Measurements from ENCODE around the gene MZT2A.
A peak's percentile ranks its signal among the peaks of the same experiment; 100 is the strongest.
"Not testable (repeated sequence)": the region's sequence is repeated elsewhere in the genome, so short reads cannot be mapped to it uniquely, and the experiment has no call there.

MZT2A gene

GRCh38 chr2:131509615-131510014 is 17.4 kb upstream of the MZT2A start:
- ChIA-PET CTCF (no interaction called here), POLR2A (no interaction called here)
- DNase-seq (ENCODE audit: extremely low spot score), result no peak
- TF ChIP-seq LEF1 (IDR thresholded peaks at IDR 0.05; ENCODE audit: borderline replicate concordance) (no peak), FOXA1 (IDR thresholded peaks at IDR 0.05) (no peak), ELF4 (IDR thresholded peaks at IDR 0.05) (no peak), CTBP1 (IDR thresholded peaks at IDR 0.05; ENCODE audit: borderline replicate concordance) (no peak), SUZ12 (IDR thresholded peaks at IDR 0.05) (no peak), PKNOX1 (IDR thresholded peaks at IDR 0.05) (no peak), NFRKB (IDR thresholded peaks at IDR 0.05) (no peak), TARDBP (IDR thresholded peaks at IDR 0.05) (no peak), ARNT (IDR thresholded peaks at IDR 0.05) (no peak), SP1 (IDR thresholded peaks at IDR 0.05) (no peak), HDGF (IDR thresholded peaks at IDR 0.05; ENCODE audit: borderline replicate concordance) (no peak), BHLHE40 (IDR thresholded peaks at IDR 0.05; ENCODE audit: borderline replicate concordance) (no peak), FOXK2 (IDR thresholded peaks at IDR 0.05) (no peak)

- DNase-seq (ENCODE audit: extremely low spot score); POLR2A ChIA-PET; CTCF ChIA-PET: not testable (repeated sequence)
Measured at GRCh38 chr2:131504082-131504750, 12.0 kb upstream of the MZT2A start.

GRCh38 chr2:131503587-131503986 is 11.4 kb upstream of the MZT2A start:
- POLR2A ChIA-PET; DNase-seq (ENCODE audit: extremely low spot score); CTCF ChIA-PET: not testable (repeated sequence)

- CTCF ChIA-PET; POLR2A ChIA-PET; DNase-seq (ENCODE audit: extremely low spot score): not testable (repeated sequence)
Measured at GRCh38 chr2:131498321-131498973, 6.2 kb upstream of the MZT2A start.

- POLR2A ChIA-PET; CTCF ChIA-PET; DNase-seq (ENCODE audit: extremely low spot score): not testable (repeated sequence)
Measured at GRCh38 chr2:131495506-131495905, 3.3 kb upstream of the MZT2A start.

- TF ChIP-seq SP1 (IDR thresholded peaks at IDR 0.05) (no peak), FOXK2 (IDR thresholded peaks at IDR 0.05) (no peak), ARNT (IDR thresholded peaks at IDR 0.05) (no peak), ELF4 (IDR thresholded peaks at IDR 0.05) (no peak)
- ChIA-PET POLR2A (interaction anchor here (0.6 to 1.7 kb wide), 3 partner anchors 12 to 385 kb away, joined by 3 to 4 read pairs (median 3); no protein-coding TSS in a partner anchor), CTCF (interaction anchor here (0.7 to 1.1 kb wide), 3 partner anchors 13 to 339 kb away, joined by 3 to 5 read pairs (median 3); no protein-coding TSS in a partner anchor)
- DNase-seq (ENCODE audit: extremely low spot score), result no peak
Measured at GRCh38 chr2:131493199-131493968, 1.2 kb upstream of the MZT2A start.

- DNase-seq (ENCODE audit: extremely low spot score), result peak; percentile 91
- POLR2A ChIA-PET, result interaction anchor here (1.3 to 1.7 kb wide), 2 partner anchors 12 to 14 kb away, joined by 4 to 7 read pairs; no protein-coding TSS in a partner anchor
- TF ChIP-seq FOXM1 (IDR thresholded peaks at IDR 0.05; ENCODE audit: borderline replicate concordance) (peak; percentile 92), ELF4 (IDR thresholded peaks at IDR 0.05) (no peak), L3MBTL2 (conservative IDR thresholded peaks at IDR 0.05) (peak; percentile 67), FOXK2 (IDR thresholded peaks at IDR 0.05) (peak; percentile 44; the same call in 1 of the 2 replicates), CTBP1 (IDR thresholded peaks at IDR 0.05; ENCODE audit: borderline replicate concordance) (peak; percentile 50; the same call in 1 of the 2 replicates)
- CTCF ChIA-PET, result interaction anchor here (0.6 to 1.1 kb wide), 4 partner anchors 12 to 390 kb away, joined by 3 to 5 read pairs (median 3); no protein-coding TSS in a partner anchor
Measured at GRCh38 chr2:131492418-131493198, 411 bp upstream of the MZT2A start.

GRCh38 chr2:131491469-131491836 is 744 bp downstream of the MZT2A start:
- CTCF ChIA-PET; DNase-seq (ENCODE audit: extremely low spot score): not testable (repeated sequence)
- POLR2A ChIA-PET, result interaction anchor here (1.0 to 1.7 kb wide), 2 partner anchors 15 to 78 kb away, joined by 3 to 7 read pairs; no protein-coding TSS in a partner anchor

- CTCF ChIA-PET; DNase-seq (ENCODE audit: extremely low spot score): not testable (repeated sequence)
- POLR2A ChIA-PET, result interaction anchor here (1.0 kb wide), 1 partner anchor 78 kb away, joined by 3 read pairs; no protein-coding TSS in a partner anchor
Measured at GRCh38 chr2:131490616-131491468, 1.4 kb downstream of the MZT2A start.
